ENCODE data around the gene DOCK3.

DNA sequence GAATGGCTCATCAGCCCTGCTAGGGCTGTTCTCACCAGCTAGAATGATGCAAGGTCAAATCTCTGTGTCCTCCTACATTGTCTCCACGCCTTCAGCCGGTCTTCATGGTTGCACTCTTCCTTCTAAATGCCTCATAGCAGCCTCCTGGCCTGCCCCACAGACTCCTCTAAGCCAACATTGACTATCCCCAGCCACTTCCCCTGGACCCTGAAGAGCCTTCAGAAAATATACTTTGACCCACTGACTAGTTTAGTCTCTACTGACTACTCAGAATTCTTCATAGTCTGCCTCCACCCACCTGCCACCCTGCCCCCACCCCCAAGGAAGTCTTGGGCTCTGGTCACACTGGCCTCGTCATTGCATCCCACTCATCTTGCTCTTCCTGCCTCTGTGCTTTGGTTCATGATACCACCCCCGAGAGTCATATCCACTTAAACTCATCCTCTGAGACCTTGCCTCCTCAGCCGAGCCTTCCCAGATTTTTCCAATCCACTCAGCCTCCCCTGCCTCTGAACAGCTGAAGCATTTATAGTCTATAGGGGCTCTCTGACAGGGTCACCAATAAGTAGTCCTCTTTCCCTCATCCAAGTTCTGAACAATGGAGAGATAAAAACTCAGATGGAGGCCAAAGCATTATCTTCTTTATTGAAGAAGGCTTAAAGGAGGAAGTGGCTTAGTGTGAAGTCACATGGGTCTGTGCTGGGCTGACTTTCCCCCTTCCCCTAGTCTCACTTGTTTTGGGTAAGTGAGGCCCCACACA, 9.5 kb upstream of the DOCK3 start:
- no peak for TF ChIP-seq POLR2A (IDR thresholded peaks at IDR 0.05)
- TF ChIP-seq, protein P1, sequence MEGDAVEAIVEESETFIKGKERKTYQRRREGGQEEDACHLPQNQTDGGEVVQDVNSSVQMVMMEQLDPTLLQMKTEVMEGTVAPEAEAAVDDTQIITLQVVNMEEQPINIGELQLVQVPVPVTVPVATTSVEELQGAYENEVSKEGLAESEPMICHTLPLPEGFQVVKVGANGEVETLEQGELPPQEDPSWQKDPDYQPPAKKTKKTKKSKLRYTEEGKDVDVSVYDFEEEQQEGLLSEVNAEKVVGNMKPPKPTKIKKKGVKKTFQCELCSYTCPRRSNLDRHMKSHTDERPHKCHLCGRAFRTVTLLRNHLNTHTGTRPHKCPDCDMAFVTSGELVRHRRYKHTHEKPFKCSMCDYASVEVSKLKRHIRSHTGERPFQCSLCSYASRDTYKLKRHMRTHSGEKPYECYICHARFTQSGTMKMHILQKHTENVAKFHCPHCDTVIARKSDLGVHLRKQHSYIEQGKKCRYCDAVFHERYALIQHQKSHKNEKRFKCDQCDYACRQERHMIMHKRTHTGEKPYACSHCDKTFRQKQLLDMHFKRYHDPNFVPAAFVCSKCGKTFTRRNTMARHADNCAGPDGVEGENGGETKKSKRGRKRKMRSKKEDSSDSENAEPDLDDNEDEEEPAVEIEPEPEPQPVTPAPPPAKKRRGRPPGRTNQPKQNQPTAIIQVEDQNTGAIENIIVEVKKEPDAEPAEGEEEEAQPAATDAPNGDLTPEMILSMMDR (IDR thresholded peaks at IDR 0.05) = no peak

Data from ovary (tissue), 3 donors.